Iris pigment epithelial cell (primary cell): ENCODE measurements around the gene WFDC2.
A peak's percentile ranks its signal among the peaks of the same experiment; 100 is the strongest.
"Not testable (repeated sequence)": the region's sequence is repeated elsewhere in the genome, so short reads cannot be mapped to it uniquely, and the experiment has no call there.

ENCODE experiments used
- DNase-seq: peaks from one replicate; pipeline ENCODE4 v3.0.0-alpha.2; 2011; ENCODE audit warnings: low read depth

WFDC2 gene

DNA sequence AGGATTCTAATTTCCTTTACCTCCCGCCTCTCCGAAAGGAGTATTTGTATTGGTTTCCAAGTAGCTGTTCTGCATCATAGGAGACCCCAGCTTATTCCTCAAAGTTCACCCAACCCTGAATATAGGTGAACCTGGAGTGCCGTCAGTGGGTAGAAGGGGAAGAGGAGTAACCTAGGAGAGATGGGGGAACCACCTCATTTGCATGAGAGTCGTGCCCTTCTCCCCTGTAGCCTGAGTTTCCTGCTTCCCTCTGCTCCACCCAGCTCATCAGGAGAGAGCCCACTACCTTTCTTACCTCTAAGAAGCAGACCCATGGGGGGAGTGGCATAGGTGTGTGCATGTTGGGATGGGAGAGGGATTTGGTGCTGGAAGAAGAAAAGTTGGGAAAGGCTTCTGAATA, 17.3 kb upstream of the WFDC2 start:
- no peak for DNase-seq

DNA sequence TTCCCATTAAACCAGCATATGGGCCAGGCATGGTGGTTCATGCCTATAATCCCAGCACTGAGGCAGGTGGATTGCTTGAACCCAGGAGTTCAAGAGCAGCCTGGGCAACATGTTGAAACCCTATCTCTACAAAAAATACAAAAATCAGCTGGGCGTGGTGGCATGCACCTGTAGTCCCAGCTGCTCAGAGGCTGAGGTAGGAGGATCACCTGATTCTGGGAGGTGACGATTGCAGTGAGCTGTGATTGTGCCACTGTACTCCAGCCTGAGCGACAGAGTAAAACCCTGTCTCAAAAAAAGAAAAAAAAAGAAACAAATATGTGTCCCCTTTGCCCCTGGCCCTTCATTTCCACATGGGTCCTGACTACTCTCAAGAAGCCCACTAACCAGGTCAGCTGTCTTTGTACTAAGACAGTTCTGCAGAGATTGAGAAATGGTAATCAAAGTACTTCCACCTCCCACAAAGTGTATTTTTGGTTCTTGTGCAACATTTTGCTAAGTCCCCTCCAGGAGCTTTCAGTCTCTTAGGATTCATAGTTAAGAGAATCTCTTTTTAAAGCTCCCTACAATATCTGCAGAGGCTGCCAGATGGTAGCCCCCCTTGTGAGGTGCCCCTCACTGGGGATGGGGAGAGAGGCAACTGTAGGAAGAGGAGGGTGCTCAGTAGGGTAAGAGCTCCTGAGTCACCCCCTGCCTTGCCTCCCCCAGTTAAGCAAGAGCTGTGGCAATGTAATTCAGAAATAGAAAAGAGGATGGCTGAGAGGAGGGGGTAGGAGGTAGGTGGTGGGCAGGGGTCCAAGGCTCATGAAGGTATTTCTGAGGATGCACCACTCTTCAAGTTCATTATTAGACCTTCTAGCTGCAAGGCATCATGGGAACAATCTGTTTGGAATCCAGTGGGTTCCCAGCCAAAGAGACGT, 16.5 kb upstream of the WFDC2 start:
- DNase-seq, result no peak

DNA sequence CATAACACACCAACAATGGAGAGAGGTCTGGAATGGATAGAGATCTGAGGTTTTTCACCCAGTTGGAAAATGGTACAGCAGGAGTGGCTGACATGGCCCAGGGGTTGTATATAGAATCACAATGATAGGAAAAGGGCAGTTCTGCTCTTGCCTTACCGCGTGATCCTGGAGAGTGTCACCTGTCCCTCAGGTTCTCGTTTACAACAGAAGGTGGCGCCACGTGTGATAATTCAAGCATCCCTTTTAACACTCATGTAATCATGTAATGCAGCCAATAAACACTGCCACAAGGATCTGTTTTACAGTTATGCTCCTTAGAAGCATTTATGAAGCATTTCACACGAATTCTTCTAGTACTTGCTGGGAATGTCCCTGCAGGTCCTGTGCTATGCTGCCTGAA, 12.9 kb upstream of the WFDC2 start:
- DNase-seq, result peak; percentile 22

DNA sequence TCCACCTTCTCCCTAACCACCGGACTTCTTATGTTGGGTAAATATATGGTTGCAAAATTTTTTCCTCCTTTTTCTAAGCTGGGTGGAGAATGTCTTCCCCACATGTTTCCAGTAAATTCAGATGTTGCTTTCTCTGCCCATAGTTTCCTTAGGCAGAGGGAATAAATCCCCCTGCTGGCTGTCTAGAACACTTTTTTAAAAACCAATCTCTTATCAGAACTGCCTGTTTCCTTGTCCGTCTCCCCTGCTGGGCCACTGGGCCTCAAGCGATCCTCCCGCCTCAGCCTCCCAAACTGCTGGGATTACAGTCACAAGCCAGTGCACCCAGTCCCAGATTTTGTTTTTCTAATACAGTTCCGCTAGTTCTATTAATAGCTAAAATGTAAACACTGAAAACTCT, 9.9 kb upstream of the WFDC2 start:
- DNase-seq, result no peak

DNA sequence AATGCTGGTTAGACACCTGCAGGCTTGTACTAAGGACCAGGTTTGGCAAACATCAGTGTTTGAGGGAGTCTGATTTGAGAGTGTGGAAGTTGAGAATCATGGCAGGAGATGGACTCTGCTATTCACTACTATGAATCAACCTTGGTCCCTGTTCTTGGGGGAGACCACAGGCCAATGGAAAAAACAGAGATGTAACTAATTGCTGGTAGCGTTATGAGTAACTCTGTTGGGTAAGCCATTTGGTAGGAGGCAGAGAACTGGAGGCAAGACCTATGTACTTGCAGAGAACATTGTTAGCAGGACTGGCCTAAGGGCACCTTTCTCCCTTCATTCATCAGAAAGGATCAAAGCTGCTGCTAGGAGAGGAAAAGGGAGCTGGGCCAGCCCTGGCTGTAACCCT, 8.3 kb upstream of the WFDC2 start:
- DNase-seq, result no peak

DNA sequence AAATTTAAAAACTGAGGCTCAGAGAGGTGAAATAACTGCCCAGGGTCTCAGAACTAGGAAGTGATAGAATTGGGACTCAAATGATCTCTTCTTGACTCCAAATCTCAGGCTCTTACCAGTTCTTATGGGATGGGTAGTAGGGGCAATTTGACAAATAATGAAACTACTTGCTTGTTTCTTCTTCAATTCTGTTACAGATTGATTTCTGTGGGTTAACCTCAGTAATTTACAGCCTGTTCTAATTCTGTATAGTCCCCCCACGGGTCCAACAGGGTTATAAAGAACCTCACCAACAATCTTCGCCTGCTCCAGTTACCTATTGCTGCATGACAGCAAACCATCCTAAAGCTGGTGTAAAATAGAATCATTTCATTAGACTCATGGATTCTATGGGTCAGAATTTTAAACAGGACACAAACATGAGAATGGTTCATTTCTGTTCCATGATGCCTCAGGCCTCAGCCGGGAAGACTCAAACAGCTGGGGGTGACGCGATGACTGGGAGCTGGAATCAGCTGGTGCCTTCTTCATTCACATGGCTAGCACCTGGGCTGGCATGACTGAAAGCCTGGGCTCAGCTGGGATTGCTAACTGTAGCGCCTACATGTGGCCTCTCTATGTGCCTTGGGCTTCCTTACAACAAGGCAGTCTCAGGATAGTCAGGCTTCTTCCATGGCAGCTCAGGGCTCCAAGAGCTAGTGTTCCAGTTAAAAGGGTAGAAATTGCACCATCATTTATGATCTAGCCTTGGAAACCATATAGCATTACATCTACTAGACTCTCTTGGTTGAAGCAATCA, 6.6 kb upstream of the WFDC2 start:
- DNase-seq, result no peak

DNA sequence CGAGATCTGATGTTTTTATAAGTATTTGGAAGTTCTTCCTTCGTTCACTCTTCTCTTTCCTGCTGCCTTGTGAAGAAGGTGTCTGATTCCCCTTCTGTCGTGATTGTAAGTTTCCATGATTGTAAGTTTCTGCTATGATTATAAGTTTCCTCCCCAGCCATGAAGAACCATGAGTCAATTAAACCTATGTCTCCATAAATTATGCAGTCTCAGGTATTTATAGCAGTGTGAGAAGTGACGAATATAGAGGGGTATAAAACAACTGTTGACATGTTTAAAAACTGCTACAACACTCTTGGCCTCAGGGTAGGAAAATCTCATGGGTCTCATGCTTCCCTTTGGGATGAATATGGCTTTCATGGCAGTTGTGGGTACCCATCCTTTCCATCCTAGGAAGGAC, 5.8 kb upstream of the WFDC2 start:
- DNase-seq, result no peak

DNA sequence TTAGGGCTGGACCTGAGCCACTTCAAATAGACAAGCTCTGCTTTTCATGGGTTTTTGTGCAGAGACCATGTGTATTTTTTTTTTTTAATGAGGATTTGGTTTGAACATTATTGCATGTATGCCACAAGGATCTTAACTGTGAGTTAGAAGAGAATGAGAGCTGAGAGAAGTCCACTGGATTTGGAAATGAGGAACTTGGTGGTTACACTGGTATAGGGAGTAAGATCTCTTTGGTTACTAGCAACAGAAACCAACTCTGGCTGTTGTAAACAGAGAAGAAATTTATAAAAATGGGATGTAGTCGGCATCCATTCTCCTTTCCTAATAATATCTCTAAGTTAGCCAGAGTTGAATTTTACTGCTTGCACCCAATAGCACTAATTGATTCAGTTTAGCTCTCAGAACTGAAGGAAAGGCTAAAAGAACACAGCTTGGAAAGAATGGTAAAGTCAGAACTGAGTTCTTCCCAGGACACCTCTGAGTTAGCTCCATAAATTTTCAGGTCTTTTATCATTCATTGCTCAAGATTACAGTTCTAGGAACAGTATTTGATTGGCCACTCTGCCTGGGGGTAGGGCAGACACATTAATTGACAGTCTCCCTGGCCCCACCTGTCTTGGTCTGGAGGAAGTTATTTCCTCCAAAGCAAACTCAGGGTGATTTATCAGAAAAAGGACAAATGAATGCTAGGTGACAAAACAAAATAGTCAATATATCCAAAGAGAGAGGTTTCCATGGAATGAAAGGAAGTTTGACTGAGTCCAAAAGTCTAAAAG, 3.9 kb upstream of the WFDC2 start:
- no peak for DNase-seq

DNA sequence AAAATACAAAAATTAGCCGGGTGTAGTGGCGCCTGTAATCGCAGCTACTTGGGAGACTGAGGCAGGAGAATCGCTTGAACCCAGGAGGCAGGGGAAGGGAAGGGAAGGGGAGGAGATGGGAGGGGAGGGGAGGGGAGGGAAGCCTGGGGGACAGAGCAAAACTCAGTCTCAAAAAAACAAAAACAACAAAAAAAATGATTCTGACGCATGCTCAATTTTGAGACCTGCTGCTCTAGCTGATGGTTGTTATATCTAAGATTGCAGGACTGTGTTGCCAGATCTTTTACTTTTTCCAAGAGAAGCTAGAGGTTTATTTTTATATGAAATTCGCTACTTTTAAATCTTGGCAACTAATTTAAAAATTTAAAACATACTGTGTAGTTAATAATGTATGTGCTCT, 2.4 kb upstream of the WFDC2 start:
- no peak for DNase-seq

DNA sequence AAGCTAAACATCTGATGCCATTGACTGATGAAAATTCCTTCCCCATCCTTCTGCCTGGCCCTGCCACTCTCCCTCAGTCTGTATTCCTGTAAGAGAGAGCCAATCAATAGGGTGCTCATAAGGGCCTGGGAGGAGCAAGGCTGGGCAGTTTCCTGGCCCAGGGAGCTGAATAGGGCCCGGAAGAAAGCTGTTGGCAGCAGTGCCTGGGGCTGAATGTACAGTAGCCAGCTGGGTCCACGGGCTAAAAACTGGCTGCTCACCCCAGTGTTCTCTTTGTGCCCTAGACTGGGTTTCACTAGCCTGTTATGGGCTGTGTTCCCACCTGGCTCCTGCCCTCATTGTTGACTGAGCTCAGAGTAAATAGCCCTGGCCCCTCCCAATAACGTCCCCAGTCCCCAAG, 1.7 kb upstream of the WFDC2 start:
- DNase-seq, result no peak

DNA sequence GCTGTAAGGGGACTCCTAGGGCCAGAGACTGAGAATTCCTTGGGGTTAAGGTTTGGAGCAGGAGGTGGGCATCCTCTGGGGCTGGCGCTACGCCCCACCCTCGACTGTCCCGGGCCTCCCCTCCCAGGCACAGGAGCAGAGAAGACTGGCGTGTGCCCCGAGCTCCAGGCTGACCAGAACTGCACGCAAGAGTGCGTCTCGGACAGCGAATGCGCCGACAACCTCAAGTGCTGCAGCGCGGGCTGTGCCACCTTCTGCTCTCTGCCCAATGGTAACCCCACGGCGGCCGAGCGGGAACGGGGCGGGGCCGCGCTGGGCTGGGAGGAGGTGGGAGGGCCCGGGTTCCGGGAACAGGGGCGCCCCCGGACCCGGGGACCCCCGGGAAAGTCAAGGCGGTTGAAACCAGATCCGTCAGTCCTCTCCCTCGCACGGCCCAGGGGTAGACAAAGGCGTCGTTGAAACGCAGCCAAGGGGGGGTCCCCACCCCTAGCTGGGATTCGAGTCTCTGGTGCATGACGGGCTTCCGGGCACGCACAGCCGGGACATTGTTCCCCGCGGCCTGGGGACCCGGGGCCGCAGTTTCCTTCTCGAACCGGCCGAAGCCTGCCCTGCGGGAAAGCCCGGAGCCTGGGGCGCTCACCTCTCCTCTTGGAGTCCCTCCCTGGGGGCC, 844 bp downstream of the WFDC2 start:
- peak; percentile 25 for DNase-seq

DNA sequence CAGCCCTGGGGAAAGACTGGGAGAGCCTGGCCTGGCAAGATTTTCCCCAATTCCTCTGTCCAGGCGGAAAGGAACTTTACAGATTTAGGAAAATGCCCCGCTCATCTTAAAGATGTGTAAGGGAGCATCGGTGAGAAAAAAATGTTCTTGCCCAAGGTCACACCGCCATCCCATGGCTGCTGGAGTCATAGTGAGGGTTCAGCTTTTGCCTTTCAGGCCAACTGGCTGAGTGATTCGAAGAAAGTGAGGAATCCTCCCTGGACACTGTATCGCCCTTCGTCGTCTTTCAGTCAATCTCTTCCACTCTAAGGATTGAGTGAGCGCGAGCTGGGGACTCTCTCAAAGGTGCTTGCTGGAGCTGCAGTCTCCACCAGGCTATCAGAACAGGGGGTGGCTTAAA, 1.4 kb downstream of the WFDC2 start:
- no peak for DNase-seq

DNA sequence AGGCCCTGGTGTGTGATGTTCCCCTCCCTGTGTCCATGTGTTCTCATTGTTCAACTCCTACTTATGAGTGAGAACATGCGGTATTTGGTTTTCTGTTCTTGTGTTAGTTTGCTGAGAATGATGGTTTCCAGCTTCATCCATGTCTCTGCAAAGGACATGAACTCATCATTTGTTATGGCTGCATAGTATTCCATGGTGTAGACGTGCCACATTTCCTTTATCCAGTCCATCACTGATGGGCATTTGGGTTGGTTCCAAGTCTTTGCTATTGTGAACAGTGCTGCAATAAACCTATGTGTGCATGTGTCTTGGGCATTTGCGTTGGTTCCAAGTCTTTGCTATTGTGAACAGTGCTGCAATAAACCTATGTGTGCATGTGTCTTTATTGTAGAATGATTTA, 2.7 kb downstream of the WFDC2 start:
- DNase-seq, result not testable (repeated sequence)

DNA sequence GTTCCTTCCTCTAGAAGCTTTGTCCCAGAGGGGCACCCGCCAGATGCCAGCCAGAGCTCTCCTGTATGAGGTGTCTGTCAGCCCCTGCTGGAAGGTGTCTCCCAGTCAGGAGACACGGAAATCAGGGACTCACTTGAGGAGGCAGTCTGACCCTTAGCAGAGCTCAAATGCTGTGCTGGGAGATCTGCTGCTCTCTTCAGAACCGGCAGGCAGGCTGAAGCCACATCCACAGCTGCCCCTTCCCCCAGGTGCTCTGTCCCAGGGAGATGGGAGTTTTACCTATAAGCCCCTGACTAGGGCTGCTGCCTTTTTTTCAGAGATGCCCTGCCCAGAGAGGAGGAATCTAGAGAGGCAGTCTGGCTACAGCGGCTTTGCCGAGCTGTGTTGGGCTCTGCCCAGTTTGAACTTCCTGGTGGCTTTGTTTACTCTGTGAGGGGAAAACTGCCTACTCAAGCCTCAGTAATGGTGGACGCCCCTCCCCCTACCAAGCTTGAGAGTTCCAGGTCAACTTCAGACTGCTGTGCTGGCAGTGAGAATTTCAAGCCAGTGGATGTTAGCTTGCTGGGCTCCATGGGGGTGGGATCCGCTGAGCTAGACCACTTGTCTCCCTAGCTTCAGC, 8.1 kb downstream of the WFDC2 start:
- not testable (repeated sequence) for DNase-seq

DNA sequence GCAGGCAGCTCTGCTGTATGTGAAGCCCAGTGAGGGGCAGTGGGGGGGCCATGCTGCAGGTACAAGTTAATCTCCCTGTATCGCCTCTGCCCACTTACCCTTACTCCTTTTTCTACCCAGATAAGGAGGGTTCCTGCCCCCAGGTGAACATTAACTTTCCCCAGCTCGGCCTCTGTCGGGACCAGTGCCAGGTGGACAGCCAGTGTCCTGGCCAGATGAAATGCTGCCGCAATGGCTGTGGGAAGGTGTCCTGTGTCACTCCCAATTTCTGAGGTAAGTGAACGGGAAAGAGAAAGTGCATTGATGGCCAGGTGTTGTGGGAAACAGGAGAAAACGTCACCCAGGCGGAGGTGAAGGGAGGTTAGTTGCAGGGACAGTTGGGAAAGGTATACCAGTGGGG, 10.3 kb downstream of the WFDC2 start:
- no peak for DNase-seq

DNA sequence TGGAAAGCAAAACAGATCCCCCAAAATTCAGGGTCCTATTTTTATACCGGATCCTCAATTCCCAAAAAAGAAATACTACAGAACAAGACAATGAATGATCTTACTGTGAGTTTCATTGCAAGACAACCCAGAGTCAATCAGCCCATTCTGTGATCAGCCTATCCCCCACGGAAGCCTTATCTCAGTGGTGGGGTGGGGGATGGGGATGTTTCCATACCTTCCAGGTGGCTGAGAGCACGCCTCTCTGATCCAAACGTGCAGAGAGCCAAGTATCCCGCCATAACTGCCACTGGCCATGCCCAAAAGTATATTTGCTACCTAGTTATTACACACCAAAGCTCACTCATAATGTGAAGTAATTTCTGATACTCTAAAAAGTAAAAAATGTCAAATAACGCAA, 15.1 kb downstream of the WFDC2 start:
- no peak for DNase-seq

DNA sequence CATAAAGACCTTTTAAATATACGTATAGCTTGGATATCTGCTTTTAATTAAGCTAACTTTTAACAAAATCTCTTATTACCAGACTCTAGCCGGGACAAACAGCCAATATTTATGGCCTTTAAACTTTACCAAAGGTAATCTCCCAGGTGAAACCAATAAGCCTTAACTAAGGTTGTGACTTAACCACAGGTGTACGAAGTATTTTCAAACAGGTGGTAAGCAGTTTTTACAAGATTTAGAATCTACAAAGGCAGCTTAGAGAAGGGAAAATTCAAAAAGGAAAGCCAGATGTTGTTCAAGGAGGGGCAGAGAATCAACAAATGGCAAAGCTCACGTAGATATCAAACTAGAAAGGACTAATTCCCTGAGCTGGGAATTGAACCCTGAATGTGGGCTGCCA, 15.8 kb downstream of the WFDC2 start:
- DNase-seq, result no peak

DNA sequence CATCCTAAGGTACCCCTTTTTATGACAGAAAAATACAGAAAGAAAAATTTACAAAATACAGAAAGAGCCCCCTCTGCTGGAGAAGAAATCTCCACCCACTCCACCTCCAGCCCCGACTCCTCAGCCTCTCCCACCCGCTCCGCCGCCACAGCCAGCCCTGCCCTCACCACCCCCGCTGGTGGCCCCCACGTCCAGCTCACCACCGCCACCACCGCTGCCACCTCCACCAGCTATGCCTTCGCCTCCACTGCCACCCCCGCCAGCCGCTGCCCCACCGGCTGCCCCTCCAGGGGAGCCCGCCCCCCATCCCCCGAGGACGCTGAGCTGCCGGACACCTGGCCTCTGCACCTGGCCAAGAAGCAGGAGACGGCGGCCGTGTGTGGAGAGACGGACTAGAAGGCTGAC, 17.7 kb downstream of the WFDC2 start:
- no peak for DNase-seq

DNA sequence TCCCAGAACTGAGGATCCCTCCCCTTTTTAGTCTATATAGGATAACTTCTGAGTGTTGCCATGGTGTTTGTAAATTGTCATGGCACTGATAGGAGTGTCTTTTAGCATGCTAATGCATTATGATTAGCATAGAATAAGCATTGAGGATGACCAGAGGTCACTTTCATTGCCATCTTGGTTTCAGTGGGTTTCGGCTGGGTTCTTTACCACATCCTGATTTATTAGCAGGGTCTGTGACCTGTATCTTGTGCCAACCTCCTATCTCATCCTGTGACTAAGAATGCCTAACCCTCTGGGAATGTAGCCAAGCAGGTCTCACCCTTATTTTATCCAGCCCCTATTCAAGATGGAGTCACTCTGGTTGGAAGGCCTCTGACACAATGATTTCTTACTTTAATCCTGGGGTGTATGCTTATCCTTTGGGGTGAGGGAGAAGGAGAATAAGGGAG, 19.6 kb downstream of the WFDC2 start:
- no peak for DNase-seq

DNA sequence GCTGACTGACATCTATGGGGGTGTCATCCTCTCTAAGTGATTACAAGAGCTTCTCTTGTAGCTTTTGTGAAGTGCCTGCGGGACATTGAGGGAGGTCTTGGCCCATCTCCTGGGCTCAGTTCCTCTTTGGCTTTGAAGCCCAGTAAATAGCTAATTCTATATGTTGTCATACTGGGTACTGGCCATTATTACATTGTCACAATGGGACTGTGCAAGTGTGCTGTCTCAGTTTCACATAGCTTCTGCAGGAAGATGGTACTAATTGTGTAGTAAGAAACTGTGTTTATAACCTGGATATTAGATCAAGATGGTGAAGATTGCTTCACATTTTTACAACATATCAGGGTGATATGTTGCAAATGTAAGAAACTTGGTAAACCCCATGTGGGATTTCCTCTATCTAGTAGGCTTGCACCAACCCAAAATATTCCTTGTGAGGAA, 26.0 kb downstream of the WFDC2 start:
- no peak for DNase-seq

DNA sequence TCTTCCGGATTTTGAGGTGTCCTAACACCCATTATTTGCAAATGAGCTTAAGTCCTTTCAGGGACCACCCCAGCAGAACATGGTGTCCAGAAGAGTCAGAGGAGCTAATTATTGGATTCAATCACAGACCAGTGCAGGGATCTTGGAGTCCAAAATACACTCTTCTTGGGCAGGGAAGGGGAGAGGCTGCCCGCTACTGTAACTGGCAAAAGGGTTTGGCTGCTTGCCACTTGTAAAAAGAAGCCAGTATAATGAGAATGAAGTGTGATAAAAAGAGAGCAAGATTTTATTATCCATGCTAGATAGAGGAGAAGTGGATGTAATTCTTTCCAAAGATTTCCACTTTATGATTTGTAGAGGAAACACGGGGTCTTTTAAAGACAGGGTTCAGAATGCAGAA, 26.6 kb downstream of the WFDC2 start:
- DNase-seq, result no peak
